Brain microvascular endothelial cell (primary cell): ENCODE data around the gene TCF7L1.
A peak's percentile ranks its signal among the peaks of the same experiment; 100 is the strongest.

Experiments used
- DNase-seq: peaks from one replicate; pipeline ENCODE4 v3.0.0-alpha.2; 2020
- H3K27ac ChIP-seq: fragments of 250-450 bp; sonication (Bioruptor Pico); 2 replicates; pipeline ENCODE4 v1.5.1; 2020; ENCODE audit warnings: mild to moderate bottlenecking, moderate library complexity
- H3K27me3 ChIP-seq: fragments of 250-450 bp; sonication (Bioruptor Pico); replicated peaks from 2 replicates; pipeline ENCODE4 v1.5.1; 2020; ENCODE audit warnings: mild to moderate bottlenecking
- H3K36me3 ChIP-seq: fragments of 250-450 bp; sonication (Bioruptor Pico); replicated peaks from 2 replicates; pipeline ENCODE4 v1.5.1; 2020; ENCODE audit warnings: mild to moderate bottlenecking
- H3K4me3 ChIP-seq: 2 replicates; pipeline ENCODE4 v1.5.1; 2011; ENCODE audit warnings: low read depth, mild to moderate bottlenecking, control low read depth, low read length, moderate library complexity
- in situ Hi-C: cut with HindIII; loops from 2 replicates; pipeline ENCODE4 v1.10.0; 2017; ENCODE audit warnings: low sequenced_read_pairs, low pct_ligation_motif_present
- TF ChIP-seq, protein P1 (sequence below): IDR thresholded peaks from 2 replicates; pipeline ENCODE4 v1.5.1; 2011; ENCODE audit warnings: low read depth, mild to moderate bottlenecking, moderate library complexity, low read length, control low read depth, inconsistent platforms; ENCODE audit errors: missing control alignments

The TCF7L1 gene

DNA sequence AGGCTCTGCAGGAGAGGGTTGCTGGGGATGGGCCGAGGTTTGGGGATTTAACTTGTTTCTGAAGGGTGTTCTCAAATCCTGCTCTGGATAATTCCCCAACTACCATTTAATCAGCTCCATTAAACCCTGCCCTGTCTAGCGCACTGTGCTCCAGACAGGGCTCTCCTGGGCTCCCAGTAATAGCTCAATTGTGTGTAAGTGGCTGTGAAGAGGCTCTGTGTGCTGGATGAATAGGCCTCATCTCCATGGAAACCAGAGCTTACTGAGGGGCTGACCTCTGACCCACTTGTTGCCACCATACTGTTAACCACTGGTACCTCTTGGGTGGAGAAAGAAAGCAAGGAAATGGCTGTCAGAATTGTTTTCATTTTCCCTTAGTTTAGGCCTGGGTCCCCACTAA lies 101.7 kb downstream of the TCF7L1 start:
- in situ Hi-C loops = no loop called here
- no peak overlapping the region for H3K4me3 ChIP-seq

GRCh38 chr2:85235281-85235680 lies 102.1 kb downstream of the TCF7L1 start:
- H3K27ac ChIP-seq = no peak overlapping the region
- no peaks in the 10 kb centered on the region for H3K36me3 ChIP-seq
- H3K4me3 ChIP-seq = no peak overlapping the region
- DNase-seq = no peak
- in situ Hi-C loops = no loop called here
- TF ChIP-seq, protein P1, sequence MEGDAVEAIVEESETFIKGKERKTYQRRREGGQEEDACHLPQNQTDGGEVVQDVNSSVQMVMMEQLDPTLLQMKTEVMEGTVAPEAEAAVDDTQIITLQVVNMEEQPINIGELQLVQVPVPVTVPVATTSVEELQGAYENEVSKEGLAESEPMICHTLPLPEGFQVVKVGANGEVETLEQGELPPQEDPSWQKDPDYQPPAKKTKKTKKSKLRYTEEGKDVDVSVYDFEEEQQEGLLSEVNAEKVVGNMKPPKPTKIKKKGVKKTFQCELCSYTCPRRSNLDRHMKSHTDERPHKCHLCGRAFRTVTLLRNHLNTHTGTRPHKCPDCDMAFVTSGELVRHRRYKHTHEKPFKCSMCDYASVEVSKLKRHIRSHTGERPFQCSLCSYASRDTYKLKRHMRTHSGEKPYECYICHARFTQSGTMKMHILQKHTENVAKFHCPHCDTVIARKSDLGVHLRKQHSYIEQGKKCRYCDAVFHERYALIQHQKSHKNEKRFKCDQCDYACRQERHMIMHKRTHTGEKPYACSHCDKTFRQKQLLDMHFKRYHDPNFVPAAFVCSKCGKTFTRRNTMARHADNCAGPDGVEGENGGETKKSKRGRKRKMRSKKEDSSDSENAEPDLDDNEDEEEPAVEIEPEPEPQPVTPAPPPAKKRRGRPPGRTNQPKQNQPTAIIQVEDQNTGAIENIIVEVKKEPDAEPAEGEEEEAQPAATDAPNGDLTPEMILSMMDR = no peak
- H3K27me3 ChIP-seq = no peaks in the 10 kb centered on the region

More for the DNA sequence above, 101.7 kb downstream of the TCF7L1 start:
- no peaks in the 10 kb centered on the region for H3K36me3 ChIP-seq
- H3K27me3 ChIP-seq = no peaks in the 10 kb centered on the region
- no peak for DNase-seq
- TF ChIP-seq, protein P1 = no peak
- H3K27ac ChIP-seq = no peak overlapping the region

GRCh38 chr2:85236084-85236483 lies 102.9 kb downstream of the TCF7L1 start:
- H3K4me3 ChIP-seq = no peak overlapping the region
- no peak for DNase-seq
- H3K27me3 ChIP-seq = no peaks in the 10 kb centered on the region
- in situ Hi-C loops = no loop called here
- TF ChIP-seq, protein P1 = no peak
- H3K27ac ChIP-seq = no peak overlapping the region
- H3K36me3 ChIP-seq = no peaks in the 10 kb centered on the region

DNA sequence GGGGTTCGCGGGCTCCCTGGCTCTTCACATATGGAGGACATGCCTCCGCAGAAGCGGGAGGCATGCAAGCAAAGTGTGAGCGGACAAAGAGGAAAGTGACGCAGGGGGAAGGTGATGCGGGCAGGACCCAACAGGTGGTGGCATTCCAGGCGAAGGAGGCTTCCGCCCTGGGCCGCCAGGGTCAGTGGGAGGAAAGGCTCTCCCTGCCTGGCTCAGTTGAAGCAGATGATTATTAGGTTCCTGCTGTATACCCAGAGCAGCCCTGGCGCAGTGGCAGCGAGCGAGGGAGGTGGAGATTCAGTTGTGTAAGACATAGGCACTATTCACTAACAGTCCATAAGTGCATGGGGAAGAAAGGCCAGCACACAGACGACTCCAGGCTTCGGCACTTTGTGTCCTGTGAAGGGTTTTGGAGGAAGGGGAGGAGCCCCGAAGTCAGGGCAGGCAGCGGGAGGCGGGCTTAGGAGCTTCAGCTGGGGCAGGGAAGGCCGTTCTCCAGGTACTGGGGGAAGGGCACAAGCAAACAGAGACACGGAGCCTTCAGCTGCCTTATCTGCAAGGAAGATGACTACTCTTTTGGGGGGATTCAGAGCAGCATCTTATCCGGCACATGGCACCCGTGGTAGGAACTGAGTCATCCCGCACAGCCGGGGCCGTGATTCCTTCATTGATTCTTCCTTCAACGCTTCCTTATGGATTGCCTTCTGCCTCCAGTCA lies 104.8 kb downstream of the TCF7L1 start:
- no peaks in the 10 kb centered on the region for H3K36me3 ChIP-seq
- TF ChIP-seq, protein P1 = no peak
- peak overlapping the region; percentile 9 for H3K4me3 ChIP-seq
- H3K27me3 ChIP-seq = no peaks in the 10 kb centered on the region
- H3K27ac ChIP-seq = no peak overlapping the region
- in situ Hi-C loops = no loop called here
- no peak for DNase-seq

- H3K27me3 ChIP-seq = no peaks in the 10 kb centered on the region
- no peak for DNase-seq
- in situ Hi-C loops = no loop called here
- no peak overlapping the region for H3K4me3 ChIP-seq
- H3K36me3 ChIP-seq = no peaks in the 10 kb centered on the region
- H3K27ac ChIP-seq = no peak overlapping the region
- TF ChIP-seq, protein P1 = no peak
These were observed 105.4 kb downstream of the TCF7L1 start for GRCh38 chr2:85238607-85239006.

DNA sequence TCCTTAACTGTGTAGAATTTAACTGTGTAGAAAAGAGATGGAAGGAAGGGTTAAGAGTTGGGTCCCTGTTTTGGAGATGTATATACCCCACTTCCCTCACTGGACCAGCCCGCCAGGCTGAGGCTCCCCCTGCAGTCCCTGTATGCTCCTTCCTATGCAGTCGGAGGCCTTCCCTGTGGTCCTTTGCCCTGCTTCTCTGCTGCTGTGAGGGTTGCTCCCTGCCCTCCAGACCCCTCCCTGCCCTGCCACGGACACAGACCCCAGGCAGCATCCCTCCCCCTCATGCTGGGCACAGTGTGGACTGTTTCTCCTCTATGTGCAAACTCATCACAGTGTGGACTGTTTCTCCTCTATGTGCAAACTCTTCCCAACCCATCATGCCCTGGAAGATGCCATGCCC lies 105.9 kb downstream of the TCF7L1 start:
- TF ChIP-seq, protein P1 = peak; percentile 5
- no peaks in the 10 kb centered on the region for H3K36me3 ChIP-seq
- in situ Hi-C loops = no loop called here
- H3K4me3 ChIP-seq = no peak overlapping the region
- DNase-seq = no peak
- no peak overlapping the region for H3K27ac ChIP-seq
- H3K27me3 ChIP-seq = no peaks in the 10 kb centered on the region
